K562 (cell line): Measurements from ENCODE around the gene NAT14. TPM values are rescaled to one million over a fixed set of nuclear protein-coding genes. Genes with fewer than 3 reads are reported as not detected.

Source experiments
- ARID1B ChIP-seq: fragments of 450-650 bp; IDR thresholded peaks from 2 replicates; pipeline ENCODE4 v1.6.1; 2016; ENCODE audit warnings: antibody characterized with exemption, mild to moderate bottlenecking, inconsistent platforms
- CBFB ChIP-seq: sonication (generic); formaldehyde crosslinking; IDR thresholded peaks from 2 replicates; pipeline ENCODE4 v1.4.0; 2020; ENCODE audit warnings: mild to moderate bottlenecking, missing genetic modification reagents
- CCNT2 ChIP-seq: IDR thresholded peaks from 2 replicates; pipeline ENCODE4 v1.6.1; 2011; ENCODE audit warnings: borderline replicate concordance, low read depth, mild to moderate bottlenecking, moderate library complexity, mixed read lengths, low read length; ENCODE audit not compliant: insufficient read length; ENCODE audit errors: extremely low read depth
- E2F6 ChIP-seq, 2 experiments: IDR thresholded peaks; 2 replicates each; pipeline ENCODE4 v1.6.1; 2011; ENCODE audit warnings: borderline replicate concordance in 1 of 2, control low read depth in 1 of 2, low read depth in 1 of 2, low read length in 1 of 2, mild to moderate bottlenecking in 1 of 2, mixed read lengths in 1 of 2, moderate library complexity in 1 of 2; ENCODE audit not compliant: insufficient read depth in 1 of 2, insufficient read length in 1 of 2, poor library complexity in 1 of 2, severe bottlenecking in 1 of 2; ENCODE audit errors: extremely low read depth in 1 of 2
- JUND ChIP-seq, 2 experiments: IDR thresholded peaks; 2 replicates in 1 of 2; 3 replicates in 1 of 2; pipeline ENCODE4 v1.6.1; 2011; ENCODE audit warnings: borderline replicate concordance in 2 of 2, low read depth in 2 of 2, low read length in 2 of 2, improper control_type of control experiment in 1 of 2, missing biosample characterization in 1 of 2, missing genetic modification characterization in 1 of 2, missing genetic modification reagents in 1 of 2
- MEIS2 ChIP-seq: fragments of 450-650 bp; IDR thresholded peaks from 2 replicates; pipeline ENCODE4 v1.6.1; 2014; ENCODE audit warnings: mild to moderate bottlenecking; ENCODE audit not compliant: partially characterized antibody
- MITF ChIP-seq: IDR thresholded peaks from 2 replicates; pipeline ENCODE4 v1.6.1; 2014; ENCODE audit warnings: antibody characterized with exemption
- NEUROD1 ChIP-seq: fragments of 150-350 bp; IDR thresholded peaks from 2 replicates; pipeline ENCODE4 v1.6.1; 2014; ENCODE audit warnings: borderline replicate concordance, low read length, low read depth; ENCODE audit not compliant: partially characterized antibody
- NFIC ChIP-seq: fragments of 450-650 bp; IDR thresholded peaks from 2 replicates; pipeline ENCODE4 v1.6.1; 2017; ENCODE audit warnings: mild to moderate bottlenecking, inconsistent platforms
- PHB ChIP-seq: fragments of 250-450 bp; sonication (Bioruptor Pico); IDR thresholded peaks from 2 replicates; pipeline ENCODE4 v1.5.0; 2021
- PYGO2 ChIP-seq: fragments of 450-650 bp; IDR thresholded peaks from 2 replicates; pipeline ENCODE4 v1.6.1; 2016; ENCODE audit warnings: mild to moderate bottlenecking, missing genetic modification characterization, moderate library complexity, missing compliant biosample characterization
- SIRT6 ChIP-seq: IDR thresholded peaks from one replicate; pipeline ENCODE4 v1.6.1; 2012; ENCODE audit warnings: low read depth, mild to moderate bottlenecking, control low read depth, inconsistent platforms, low read length, moderate library complexity
- SMARCA5 ChIP-seq: fragments of 450-650 bp; IDR thresholded peaks from 2 replicates; pipeline ENCODE4 v1.6.1; 2016
- TBP ChIP-seq: optimal IDR thresholded peaks from 2 replicates; pipeline ENCODE3; 2011; ENCODE audit warnings: low read depth, low read length, improper control_type of control experiment
- TCF3 ChIP-seq: sonication (generic); formaldehyde crosslinking; IDR thresholded peaks from 2 replicates; pipeline ENCODE4 v1.4.0; 2020; ENCODE audit warnings: mild to moderate bottlenecking, missing genetic modification reagents
- ZNF639 ChIP-seq, 2 experiments: fragments of 200-800 bp in 1 of 2; sonication (Bioruptor generic) in 1 of 2; sonication (generic) in 1 of 2; formaldehyde crosslinking in 1 of 2; IDR thresholded peaks in 1 of 2; conservative IDR thresholded peaks in 1 of 2; 2 replicates each; pipeline versions ENCODE4 v1.5.0 to v1.6.1; 2016 to 2020; ENCODE audit warnings: missing compliant biosample characterization in 1 of 2, missing genetic modification characterization in 1 of 2, missing genetic modification reagents in 1 of 2
- ZNF668 ChIP-seq: fragments of 250-450 bp; sonication (Bioruptor Pico); IDR thresholded peaks from 2 replicates; pipeline ENCODE4 v1.8.0; 2022; ENCODE audit warnings: mild to moderate bottlenecking, inconsistent platforms
- polyA plus RNA-seq, 8 experiments: library from polyadenylated mRNA; depleted of rRNA in 4 of 8; stranded (reverse) in 5 of 8; unstranded in 3 of 8; fragments of >200 nt; fragmentation: Nextera tagmentation in 2 of 8; fragmentation: Illumina TruSeq in 1 of 8; extraction: Ambion mirVana in 2 of 8; extraction: Trizol in 1 of 8; gene quantifications; 2 replicates each; pipeline versions ENCODE4 v1.2.1 to v1.2.3, GENCODE V29; 2011 to 2014; ENCODE audit warnings: inconsistent platforms in 1 of 8, missing spikeins in 1 of 8
- total RNA-seq, 7 experiments: library from RNA; depleted of rRNA in 6 of 7; stranded (reverse); fragments of >200 nt in 6 of 7; fragmentation: Illumina TruSeq in 2 of 7; extraction: Trizol in 2 of 7; gene quantifications; 2 replicates each; pipeline versions ENCODE4 v1.2.1 to v1.2.3, GENCODE V29; 2011 to 2021; ENCODE audit warnings: low replicate concordance in 1 of 7
- TF ChIP-seq, protein P1 (sequence below): sonication (generic); formaldehyde crosslinking; IDR thresholded peaks from 2 replicates; pipeline ENCODE4 v1.8.0; 2022; ENCODE audit warnings: mild to moderate bottlenecking, missing genetic modification reagents
- TF ChIP-seq, protein P2 (sequence below): fragments of 450-650 bp; IDR thresholded peaks from one replicate; pipeline ENCODE4 v1.6.1; 2018; ENCODE audit warnings: mild to moderate bottlenecking, moderate library complexity; ENCODE audit not compliant: partially characterized antibody

The NAT14 gene
- total and polyA plus RNA-seq, 9 of the 15 experiments (the other 6 are each of a cell fraction or from before 2014, with no cell fraction given): 2.4 to 77.0 (median 26.7) TPM

GRCh38 chr19:55461259-55461973 lies 23.6 kb upstream of the NAT14 start, which contains the start of gene ISOC2 (continued):
- TF ChIP-seq MITF (0 out of 2 replicates have a peak, but pooled peaks have one; percentile 13), ZNF668 (CRISPR knock-in tag) (0 out of 2 replicates have a peak, but pooled peaks have one; percentile 29), SMARCA5 (peak; percentile 99), CCNT2 (peak; percentile 24), JUND (IDR thresholded peaks at IDR 0.05; ENCODE audit: borderline replicate concordance, low read depth, low read length) (peak; percentile 49; the same call in 1 of the 2 replicates), JUND (tag; IDR thresholded peaks at IDR 0.05; ENCODE audit: borderline replicate concordance, low read depth, low read length) (no peak), CBFB (CRISPR knock-in tag) (peak; percentile 72; the same call in 1 of the 2 replicates), PHB (CRISPR knock-in tag) (peak; percentile 43; the same call in 1 of the 2 replicates), SIRT6 (peak; percentile 89), NFIC (peak; percentile 37), E2F6 (IDR thresholded peaks at IDR 0.05; ENCODE audit: borderline replicate concordance in 1 of 2, extremely low read depth in 1 of 2, insufficient read depth in 1 of 2, insufficient read length in 1 of 2, low read depth in 1 of 2, low read length in 1 of 2, poor library complexity in 1 of 2, severe bottlenecking in 1 of 2) (peak; percentile 77 to 85), PYGO2 (tag) (0 out of 2 replicates have a peak, but pooled peaks have one; percentile 52), NEUROD1 (peak; percentile 97), ARID1B (peak; percentile 62; the same call in 1 of the 2 replicates), TBP (peak; percentile 74), TCF3 (CRISPR knock-in tag) (peak; percentile 23; the same call in 1 of the 2 replicates), ZNF639 (CRISPR knock-in tag; conservative IDR thresholded peaks at IDR 0.05 in 1 of 2, IDR thresholded peaks at IDR 0.05 in 1 of 2) (peak; percentile 25 to 68; a peak in 1 of 4 replicates), MEIS2 (peak; percentile 90)
- TF ChIP-seq, protein P1, sequence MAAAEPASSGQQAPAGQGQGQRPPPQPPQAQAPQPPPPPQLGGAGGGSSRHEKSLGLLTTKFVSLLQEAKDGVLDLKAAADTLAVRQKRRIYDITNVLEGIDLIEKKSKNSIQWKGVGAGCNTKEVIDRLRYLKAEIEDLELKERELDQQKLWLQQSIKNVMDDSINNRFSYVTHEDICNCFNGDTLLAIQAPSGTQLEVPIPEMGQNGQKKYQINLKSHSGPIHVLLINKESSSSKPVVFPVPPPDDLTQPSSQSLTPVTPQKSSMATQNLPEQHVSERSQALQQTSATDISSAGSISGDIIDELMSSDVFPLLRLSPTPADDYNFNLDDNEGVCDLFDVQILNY (CRISPR knock-in tag): no peak
- TF ChIP-seq, protein P2, sequence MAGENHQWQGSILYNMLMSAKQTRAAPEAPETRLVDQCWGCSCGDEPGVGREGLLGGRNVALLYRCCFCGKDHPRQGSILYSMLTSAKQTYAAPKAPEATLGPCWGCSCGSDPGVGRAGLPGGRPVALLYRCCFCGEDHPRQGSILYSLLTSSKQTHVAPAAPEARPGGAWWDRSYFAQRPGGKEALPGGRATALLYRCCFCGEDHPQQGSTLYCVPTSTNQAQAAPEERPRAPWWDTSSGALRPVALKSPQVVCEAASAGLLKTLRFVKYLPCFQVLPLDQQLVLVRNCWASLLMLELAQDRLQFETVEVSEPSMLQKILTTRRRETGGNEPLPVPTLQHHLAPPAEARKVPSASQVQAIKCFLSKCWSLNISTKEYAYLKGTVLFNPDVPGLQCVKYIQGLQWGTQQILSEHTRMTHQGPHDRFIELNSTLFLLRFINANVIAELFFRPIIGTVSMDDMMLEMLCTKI: no peak
